ENCODE results near the gene AKAP17A.
"Not testable (repeated sequence)": the region's sequence is repeated elsewhere in the genome, so short reads cannot be mapped to it uniquely, and the experiment has no call there.

GRCh38 chrX:1557442-1557841 lies 34.0 kb upstream of the AKAP17A start:
- not testable (repeated sequence) for TF ChIP-seq CTCF (IDR thresholded peaks at IDR 0.05; ENCODE audit: insufficient read depth, low read length, poor library complexity, severe bottlenecking); EZH2phosphoT487 (conservative IDR thresholded peaks at IDR 0.05; ENCODE audit: low read length)

Measured in SU-DHL-6 (cell line).